Measurements from ENCODE around the gene CD300LD.

GRCh38 chr17:74604761-74605160, 12.7 kb upstream of the CD300LD start:
- TF ChIP-seq CTCF (IDR thresholded peaks at IDR 0.05) (no peak), POLR2A (IDR thresholded peaks at IDR 0.05) (no peak)
